ENCODE measurements around the gene PPIL6.
"Not testable (repeated sequence)": the region's sequence is repeated elsewhere in the genome, so short reads cannot be mapped to it uniquely, and the experiment has no call there.

The PPIL6 gene

DNA sequence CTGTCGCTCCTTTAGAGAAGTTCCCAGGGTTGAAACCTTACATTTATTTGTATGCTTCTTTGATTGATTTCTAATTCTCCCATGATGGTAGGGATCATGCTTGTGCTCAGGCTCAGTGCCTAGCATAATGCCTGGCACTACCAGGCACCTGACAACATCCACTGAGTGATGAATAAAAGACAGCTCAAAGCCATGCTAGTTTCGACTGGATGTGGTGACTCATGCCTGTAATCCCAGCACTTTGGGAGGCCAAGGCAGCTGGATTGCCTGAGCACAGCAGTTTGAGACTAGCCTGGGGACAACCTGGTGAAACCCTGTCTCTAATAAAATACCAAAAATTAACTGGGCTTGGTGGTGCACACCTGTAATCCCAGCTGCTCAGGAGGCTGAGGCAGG, 46.5 kb downstream of the PPIL6 start:
- no peak for DNase-seq (ENCODE audit: low read depth)

GRCh38 chr6:109393157-109393885, 47.1 kb downstream of the PPIL6 start:
- DNase-seq (ENCODE audit: low read depth): no peak

DNA sequence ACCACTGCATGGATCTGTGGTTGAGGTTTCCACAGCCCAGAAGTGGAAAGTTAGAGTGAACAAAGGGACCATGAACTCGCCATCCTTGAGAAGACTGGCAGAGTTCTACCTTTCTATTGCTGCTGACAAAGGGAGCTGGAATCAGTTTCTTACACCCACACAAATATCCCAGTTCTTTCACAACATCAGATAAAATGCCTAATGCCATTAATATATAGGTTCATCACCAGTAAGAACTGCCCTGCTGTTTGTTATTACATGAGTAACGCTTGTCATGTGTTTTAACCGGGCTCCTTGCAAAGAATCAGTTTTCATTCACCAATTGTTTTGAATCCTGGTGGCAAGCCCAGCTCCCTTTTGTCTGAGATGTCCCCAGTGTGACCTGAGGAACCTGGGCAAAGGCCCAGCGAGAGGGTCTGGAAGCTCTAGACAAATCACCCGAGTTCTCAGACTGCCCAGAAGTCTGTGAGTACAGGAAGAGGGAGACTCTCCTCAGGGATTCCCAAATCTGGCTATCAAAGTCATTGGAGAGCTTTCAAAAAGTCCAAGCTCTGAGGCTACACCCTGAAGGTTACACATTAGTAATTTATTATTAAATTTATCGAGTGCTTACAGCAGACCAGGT, 50.7 kb downstream of the PPIL6 start:
- DNase-seq (ENCODE audit: low read depth): no peak

- no peak for DNase-seq (ENCODE audit: low read depth)
These were observed 52.2 kb downstream of the PPIL6 start for GRCh38 chr6:109388265-109388664.

DNA sequence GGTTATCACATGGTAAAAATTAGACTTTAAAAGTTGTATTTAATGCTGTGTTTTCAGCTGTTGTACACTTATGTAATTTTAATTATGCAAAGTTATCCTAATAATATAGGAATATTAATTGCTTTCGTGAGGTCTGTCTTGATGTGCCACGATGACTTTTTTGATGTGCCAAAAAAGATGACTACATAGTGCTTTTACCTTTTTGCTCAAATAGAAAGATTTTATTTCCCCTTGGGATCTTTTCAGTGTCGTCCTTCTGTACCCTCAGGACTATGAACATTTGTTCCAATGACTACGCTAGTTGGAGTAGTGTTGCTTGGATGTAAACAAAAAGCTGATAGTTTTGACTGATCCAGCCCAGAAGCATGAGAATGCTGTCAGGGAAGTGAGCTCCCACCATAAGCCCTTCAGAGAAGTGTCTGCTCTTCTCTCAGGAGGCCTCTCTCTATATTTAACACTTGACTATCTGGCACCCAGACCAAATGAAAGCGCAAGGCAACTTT, 56.9 kb downstream of the PPIL6 start:
- no peak for DNase-seq (ENCODE audit: low read depth)

GRCh38 chr6:109382576-109383437, 57.6 kb downstream of the PPIL6 start:
- DNase-seq (ENCODE audit: low read depth): peak; percentile 82

GRCh38 chr6:109381747-109382575, 58.5 kb downstream of the PPIL6 start, which contains the start of gene CD164:
TSS of gene CD164 (minus strand) at chr6:109382467. CDS start at chr6:109382378, 89 bp downstream.
- DNase-seq (ENCODE audit: low read depth): peak; percentile 90

GRCh38 chr6:109381061-109381746, 59.2 kb downstream of the PPIL6 start:
- no peak for DNase-seq (ENCODE audit: low read depth)

DNA sequence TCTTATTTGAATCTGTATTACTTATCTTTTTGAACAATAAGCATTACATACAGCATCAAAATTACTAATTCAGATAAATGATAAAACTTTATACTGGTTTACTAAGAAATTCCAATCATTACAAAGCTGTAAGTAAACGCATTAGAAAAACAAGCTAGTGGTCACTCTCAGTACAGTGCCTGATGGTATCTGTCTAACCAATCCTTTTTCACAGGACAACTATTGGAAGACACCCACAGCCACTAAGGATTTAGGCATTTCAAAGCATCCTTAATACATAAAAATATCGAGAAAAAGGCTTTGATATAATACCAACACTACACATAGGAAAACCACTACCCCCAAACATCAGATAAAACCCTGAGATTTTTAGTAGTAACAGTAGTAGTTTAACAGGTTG, 60.7 kb downstream of the PPIL6 start:
- DNase-seq (ENCODE audit: low read depth): no peak

GRCh38 chr6:109377717-109378116, 62.7 kb downstream of the PPIL6 start:
- DNase-seq (ENCODE audit: low read depth): no peak

GRCh38 chr6:109374326-109374892, 66.0 kb downstream of the PPIL6 start:
- DNase-seq (ENCODE audit: low read depth): no peak

- no peak for DNase-seq (ENCODE audit: low read depth)
These were observed 66.7 kb downstream of the PPIL6 start for GRCh38 chr6:109373762-109374161.

DNA sequence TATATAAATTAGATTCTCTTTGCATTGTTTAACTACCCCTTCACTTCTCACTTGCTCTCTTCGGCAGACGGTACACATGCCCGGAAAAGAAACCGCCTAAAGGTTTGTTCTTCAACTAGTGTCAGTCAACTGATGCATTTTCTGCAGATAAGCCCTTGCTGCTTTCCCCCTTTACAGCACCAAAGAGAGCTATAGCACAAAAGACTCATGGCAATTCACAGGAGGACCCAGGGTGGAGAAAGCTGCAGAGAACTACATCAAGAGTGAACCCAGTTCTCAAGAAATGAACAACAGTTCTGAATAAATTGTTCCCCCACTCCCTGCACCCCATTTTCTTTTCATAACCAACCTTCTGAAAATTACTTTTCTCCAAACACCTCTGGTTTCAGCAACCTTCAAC, 67.1 kb downstream of the PPIL6 start:
- no peak for DNase-seq (ENCODE audit: low read depth)

DNA sequence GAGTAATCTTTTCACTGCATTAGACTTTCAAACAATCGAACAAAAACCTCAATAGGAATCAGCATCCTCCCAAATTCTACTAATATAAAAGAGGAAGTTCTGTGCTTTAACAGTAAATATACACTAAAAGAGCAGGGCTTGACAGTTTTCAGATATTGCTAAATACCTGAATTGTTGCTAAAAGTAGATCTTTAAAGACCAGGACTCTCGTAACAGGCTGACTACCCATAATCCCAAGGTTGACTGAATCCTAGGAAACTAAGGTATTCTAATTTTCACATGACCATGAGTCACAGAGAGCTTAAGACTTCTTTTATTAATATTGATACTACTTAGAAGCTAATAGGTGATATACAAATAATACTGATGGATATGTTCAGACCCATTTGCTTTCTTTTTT, 68.3 kb downstream of the PPIL6 start:
- no peak for DNase-seq (ENCODE audit: low read depth)

GRCh38 chr6:109370792-109371191, 69.6 kb downstream of the PPIL6 start:
- DNase-seq (ENCODE audit: low read depth): no peak

- DNase-seq (ENCODE audit: low read depth): no peak
These were observed 70.1 kb downstream of the PPIL6 start for GRCh38 chr6:109370336-109370735.

GRCh38 chr6:109369728-109370127, 70.7 kb downstream of the PPIL6 start:
- no peak for DNase-seq (ENCODE audit: low read depth)

DNA sequence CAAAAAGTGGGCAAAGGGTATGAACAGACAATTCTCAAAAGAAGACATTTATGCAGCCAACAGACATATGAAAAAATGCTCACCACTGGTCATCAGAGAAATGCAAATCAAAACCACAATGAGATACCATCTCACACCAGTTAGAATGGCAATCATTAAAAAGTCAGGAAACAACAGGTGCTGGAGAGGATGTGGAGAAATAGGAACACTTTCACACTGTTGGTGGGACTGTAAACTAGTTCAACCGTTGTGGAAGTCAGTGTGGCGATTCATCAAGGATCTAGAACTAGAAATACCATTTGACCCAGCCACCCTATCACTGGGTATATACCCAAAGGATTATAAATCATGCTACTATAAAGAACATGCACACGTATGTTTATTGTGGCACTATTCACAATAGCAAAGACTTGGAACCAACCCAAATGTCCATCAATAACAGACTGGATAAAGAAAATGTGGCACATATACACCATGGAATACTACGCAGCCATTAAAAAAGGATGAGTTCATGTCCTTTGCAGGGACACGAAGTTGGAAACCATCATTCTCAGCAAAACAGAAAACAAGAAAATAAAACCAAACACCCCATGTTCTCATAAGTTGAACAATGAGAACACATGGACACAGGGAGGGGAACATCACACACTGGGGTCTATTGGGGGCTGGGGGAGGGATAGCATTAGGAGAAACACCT, 75.9 kb downstream of the PPIL6 start:
- DNase-seq (ENCODE audit: low read depth): not testable (repeated sequence)

GRCh38 chr6:109363753-109364152, 76.7 kb downstream of the PPIL6 start:
- no peak for DNase-seq (ENCODE audit: low read depth)

Measured in stimulated activated CD8-positive, alpha-beta memory T cell treated with anti-CD3 and anti-CD28 coated beads, Interleukin-12 subunit alpha, Interleukin-12 subunit beta, amount 100 ng/mL, for 1 hour (primary cell).